OCI-M2 (cell line): Measurements from ENCODE around the gene PDAP1.
"Not testable (repeated sequence)": the region's sequence is repeated elsewhere in the genome, so short reads cannot be mapped to it uniquely, and the experiment has no call there.

Experiments
- DNase-seq: peaks from one replicate; lab custom pipeline; 2025; ENCODE audit not compliant: unreplicated experiment; lab: John Stamatoyannopoulos, UW

Gene PDAP1

GRCh38 chr7:99379693-99380031 is 28.7 kb downstream of the PDAP1 start:
- DNase-seq, result not testable (repeated sequence)

- no peak for DNase-seq
Observed at GRCh38 chr7:99379043-99379577, 29.3 kb downstream of the PDAP1 start.

DNA sequence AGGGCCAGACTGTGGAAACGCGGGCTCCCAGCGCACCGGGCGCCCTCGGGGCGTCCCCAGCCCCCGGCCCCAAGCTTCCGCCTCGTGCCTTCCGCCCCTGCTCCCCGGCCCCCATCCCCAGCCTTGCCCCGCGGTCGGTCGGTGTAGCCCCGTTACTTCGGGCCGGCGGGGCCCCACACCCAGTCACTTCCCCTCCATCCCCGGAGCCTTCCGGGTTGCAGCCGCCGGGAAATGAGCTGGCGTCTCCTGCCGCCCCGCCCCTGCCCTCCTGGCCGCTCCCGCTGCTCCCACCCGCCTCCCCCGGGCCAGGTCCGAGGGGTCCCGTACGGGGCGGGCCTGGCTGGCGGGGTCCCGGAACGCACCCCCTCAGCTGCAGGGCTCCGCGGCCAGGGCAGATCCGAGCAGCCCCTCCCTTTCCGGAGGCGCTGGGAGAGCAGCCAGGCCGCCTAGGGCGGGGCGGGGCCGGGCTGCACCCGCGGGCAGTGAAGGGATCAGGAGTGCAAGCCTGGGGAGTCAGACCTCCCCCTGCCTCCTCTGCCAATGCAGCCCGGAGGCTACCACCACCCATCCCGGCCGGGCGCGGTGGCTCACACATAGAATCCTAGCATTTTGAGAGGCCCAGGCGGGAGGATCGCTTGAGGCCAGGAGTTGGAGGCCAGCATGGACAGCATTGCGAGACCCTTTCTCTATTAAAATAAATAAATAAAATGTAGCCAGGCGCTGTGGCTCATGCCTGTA is 33.2 kb downstream of the PDAP1 start:
- DNase-seq, result no peak

- DNase-seq, result no peak
Observed at GRCh38 chr7:99374111-99375064, 34.0 kb downstream of the PDAP1 start, which contains the start of gene ARPC1B. Gene ARPC1B, plus strand, starts transcription at chr7:99374730. Its CDS starts 10,985 bp downstream, at chr7:99385715.

GRCh38 chr7:99373091-99374066 is 35.0 kb downstream of the PDAP1 start:
- DNase-seq, result no peak

DNA sequence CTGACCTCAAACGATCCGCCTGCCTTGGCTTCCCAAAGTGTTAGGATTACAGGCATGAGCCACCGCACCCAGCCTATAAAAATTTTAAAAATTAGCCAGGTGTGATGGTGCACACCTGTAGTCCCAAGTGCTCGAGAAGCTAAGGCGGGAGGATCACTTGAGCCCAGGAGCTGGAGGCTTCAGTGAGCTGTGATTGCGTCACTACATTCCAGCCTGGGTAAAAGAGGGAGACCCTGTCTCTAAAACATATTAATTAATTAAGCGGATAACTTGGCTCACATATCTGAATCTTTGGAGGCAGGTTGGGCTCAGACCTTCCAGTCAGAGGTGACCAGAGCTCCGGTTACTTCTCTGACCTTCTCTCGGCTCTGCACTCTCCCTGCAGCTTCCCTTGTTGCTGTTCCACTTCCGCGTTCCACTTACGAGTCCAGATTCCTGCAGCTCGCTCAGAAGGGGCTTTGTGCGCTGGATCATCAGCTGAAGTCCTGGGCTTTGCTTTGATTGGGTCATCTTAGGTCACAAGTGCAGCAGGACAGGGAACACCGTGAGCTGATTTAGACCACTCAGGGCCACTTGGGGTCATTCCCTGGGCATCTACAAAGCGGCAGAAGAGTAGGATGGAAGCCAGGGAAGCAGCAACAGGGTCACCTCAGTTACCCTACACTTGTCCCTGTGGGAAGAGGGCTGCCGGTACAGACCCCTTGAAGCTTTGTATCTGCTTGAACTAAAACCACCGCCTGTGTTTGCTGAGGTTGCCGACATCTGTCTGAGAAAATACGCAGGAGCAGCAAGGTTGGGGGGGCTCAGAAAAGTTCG is 35.9 kb downstream of the PDAP1 start:
- DNase-seq, result no peak

GRCh38 chr7:99371376-99371920 is 36.9 kb downstream of the PDAP1 start:
- no peak for DNase-seq

DNA sequence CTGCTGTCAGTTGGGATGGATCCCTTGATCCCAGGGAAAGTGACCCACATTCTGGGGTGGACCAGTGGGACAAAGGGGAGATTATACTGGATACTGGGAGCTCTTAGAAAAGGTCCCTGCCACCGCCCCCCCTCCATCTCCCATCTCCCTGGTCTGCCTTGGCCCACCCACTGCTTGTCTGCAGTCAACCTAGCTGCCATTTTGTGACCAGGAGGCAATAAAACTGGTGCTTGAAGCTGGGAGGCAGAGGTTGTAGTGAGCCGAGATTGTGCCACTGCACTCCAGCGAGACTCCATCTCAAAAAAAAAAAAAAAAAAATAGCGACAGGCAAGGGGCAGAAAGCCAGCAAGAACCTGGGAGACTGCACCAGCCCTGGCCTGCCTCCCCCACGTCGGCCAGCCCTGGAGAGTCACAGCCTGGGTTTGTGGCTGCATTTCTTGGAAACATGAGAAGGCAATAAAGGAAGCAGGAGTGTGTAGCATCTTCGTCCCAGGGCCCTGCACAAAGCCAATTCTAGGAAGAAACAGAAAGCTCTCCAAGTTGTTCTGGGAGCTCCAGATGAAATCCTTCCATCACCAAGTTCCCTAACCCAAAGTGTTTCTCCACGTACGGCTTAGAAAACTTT is 38.5 kb downstream of the PDAP1 start:
- no peak for DNase-seq

DNA sequence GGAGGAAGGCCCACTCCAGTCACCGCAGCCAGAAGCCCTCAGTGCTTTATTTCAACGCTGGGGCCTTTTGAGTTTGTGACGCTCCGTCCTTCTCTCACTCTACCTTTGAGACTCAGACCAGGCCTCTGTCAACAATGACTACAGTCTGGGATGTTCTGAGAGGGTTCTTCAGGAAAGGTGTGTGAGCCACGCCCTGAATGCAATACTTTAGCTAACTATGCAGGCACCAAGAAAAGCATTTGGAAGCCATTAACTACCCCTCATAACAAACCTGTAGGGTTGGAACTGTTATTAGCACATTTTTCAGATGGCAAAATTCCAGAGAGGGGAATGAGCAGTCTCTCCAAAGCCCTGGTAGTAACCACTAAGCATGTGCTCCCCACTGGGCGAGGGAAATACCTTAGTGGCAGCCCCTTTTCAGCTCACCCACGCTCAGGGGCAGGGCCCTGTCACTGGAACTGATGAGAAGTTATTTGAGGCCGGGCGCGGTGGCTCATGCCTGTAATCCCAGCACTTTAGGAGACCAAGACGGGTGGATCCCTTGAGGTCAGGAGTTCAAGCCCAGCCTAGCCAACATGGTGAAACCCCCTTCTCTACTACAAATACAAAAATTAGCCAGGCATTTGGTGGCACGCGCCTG is 39.5 kb downstream of the PDAP1 start:
- no peak for DNase-seq

DNA sequence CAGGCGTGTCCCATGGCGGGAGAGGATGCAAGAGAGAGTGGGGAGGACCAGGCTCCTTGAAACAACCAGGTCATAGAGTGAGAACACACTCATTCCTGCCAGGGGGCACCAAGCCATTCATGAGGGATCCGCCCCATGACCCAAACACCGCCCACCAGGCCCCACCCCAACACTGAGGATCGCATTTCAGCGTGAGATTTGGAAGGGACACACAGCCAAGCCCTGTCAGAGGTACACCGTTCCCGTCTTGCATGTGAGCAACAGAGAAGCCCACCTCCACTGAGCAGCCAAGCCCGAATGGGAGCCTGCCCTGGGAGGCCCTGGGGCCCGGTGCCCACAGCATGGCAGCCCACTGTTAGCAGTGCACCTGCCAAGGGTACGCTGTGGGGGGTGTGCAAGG is 41.8 kb downstream of the PDAP1 start:
- DNase-seq, result no peak

DNA sequence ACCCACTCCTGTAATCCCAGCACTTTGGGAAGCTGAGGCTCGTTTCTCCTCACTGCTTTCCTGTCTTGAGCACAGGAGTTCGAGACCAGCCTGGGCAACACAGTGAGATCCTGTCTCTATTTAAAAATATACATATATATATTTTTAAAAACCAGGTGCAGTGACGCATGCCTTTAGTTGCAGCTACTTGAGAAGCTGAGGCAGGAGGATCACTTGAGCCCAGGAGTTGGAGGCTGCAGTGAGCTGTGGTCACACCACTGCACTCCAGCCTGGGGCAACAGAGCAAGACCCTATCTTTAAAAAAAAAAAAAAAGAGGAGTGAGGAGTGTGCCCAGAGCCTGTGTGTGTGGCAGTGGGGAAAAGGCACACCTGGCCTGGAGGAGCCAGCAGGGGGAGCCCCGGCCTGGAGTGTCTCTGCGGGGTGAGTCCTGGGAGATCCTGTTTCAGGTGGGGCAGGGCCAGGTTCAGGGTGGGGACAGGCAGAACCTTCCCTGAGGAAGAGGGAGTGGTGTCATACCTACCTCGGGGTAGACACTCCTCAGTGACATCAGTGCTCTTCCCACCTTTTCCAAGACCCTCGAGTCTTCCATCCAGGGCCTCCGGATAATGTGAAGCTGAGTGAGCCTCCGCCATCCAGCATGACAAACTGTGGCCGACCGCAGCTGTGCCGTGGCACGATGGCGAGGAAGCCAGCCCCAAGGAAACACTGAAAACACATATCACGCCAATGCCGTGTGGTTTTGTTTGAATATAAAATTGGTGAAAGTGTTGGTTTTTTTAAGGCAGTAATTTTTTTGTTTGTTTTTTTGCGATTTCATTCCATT is 42.9 kb downstream of the PDAP1 start:
- no peak for DNase-seq

- no peak for DNase-seq
Observed at GRCh38 chr7:99363286-99363685, 45.1 kb downstream of the PDAP1 start.

GRCh38 chr7:99362801-99363200 is 45.6 kb downstream of the PDAP1 start:
- no peak for DNase-seq

DNA sequence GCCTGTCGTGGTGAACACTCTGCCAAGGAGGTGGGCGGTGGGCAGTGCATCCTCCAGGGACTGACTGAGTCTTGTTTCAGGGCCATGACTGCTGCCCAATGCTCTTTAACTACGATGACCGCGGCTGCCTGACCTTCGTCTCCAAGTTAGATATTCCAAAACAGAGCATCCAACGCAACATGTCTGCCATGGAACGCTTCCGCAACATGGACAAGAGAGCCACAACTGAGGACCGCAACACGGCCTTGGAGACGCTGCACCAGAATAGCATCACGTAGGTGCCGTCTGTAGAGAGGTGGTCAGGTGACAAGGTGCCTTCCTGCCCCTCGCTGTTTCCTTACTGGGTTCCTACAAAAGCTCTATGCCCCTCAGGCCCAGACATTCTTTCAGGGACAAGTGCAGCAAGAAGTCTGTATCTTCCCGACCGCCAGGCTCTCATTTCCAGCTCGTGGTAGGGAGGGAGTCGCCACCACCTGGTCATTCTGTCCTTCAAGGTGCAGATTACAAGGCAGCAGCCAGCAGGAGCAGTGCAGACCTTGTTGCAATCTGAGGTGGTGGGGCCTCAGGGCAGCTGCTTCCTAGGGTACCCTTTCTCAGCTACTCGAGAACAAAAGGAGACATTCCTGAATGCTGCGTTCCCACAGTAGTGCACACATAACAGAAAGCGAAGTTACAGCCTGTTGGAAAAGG is 48.8 kb downstream of the PDAP1 start:
- no peak for DNase-seq

- DNase-seq, result not testable (repeated sequence)
Observed at GRCh38 chr7:99358521-99358920, 49.9 kb downstream of the PDAP1 start.

- no peak for DNase-seq
Observed at GRCh38 chr7:99357701-99358490, 50.5 kb downstream of the PDAP1 start.
